Right lobe of liver (tissue), 6 donors: ENCODE data around the gene ATXN2. TPM values are rescaled to one million over a fixed set of nuclear protein-coding genes. Genes with fewer than 3 reads are reported as not detected.
"Not testable (repeated sequence)": the region's sequence is repeated elsewhere in the genome, so short reads cannot be mapped to it uniquely, and the experiment has no call there.

ENCODE experiments used
- ATAC-seq, 4 donors: fragments of 200-7000 bp; cut with Tn5 transposase; one replicate each; pipeline ENCODE4 v1.9.1; 2020; ENCODE audit warnings: mild to moderate bottlenecking in 4 of 4, moderate library complexity in 4 of 4
- DNase-seq, 3 donors: peaks; one replicate each; pipeline ENCODE4 v3.0.0-alpha.2; 2020
- H3K27ac ChIP-seq, 3 donors: fragments of 200-600 bp; one replicate each; pipeline ENCODE4 v1.8.0; 2022
- H3K27me3 ChIP-seq, 2 donors: fragments of 200-600 bp; one replicate each; pipeline ENCODE4 v1.8.0; 2022
- H3K36me3 ChIP-seq, 4 donors: fragments of 200-600 bp; sonication (generic) in 1 of 4; one replicate each; pipeline versions ENCODE4 v1.5.1 to v1.8.0; 2017 to 2022; ENCODE audit warnings: control low read depth in 1 of 4
- H3K4me1 ChIP-seq, 4 donors: fragments of 200-600 bp; sonication (generic) in 1 of 4; one replicate each; pipeline versions ENCODE4 v1.5.1 to v1.8.0; 2017 to 2022; ENCODE audit warnings: control low read depth in 1 of 4
- H3K4me3 ChIP-seq, 3 donors: fragments of 200-600 bp; one replicate each; pipeline ENCODE4 v1.8.0; 2022
- H3K9me3 ChIP-seq, 4 donors: fragments of 200-600 bp; sonication (generic) in 1 of 4; one replicate each; pipeline versions ENCODE4 v1.5.1 to v1.8.0; 2017 to 2022; ENCODE audit warnings: control low read depth in 1 of 4
- CTCF ChIP-seq, 4 donors: fragments of 200-600 bp in 3 of 4; fragments of 450-650 bp in 1 of 4; IDR thresholded peaks; one replicate each; pipeline versions ENCODE4 v1.5.1 to v1.8.0; 2016 to 2022; ENCODE audit warnings: antibody characterized with exemption in 4 of 4, mild to moderate bottlenecking in 2 of 4
- POLR2A ChIP-seq: fragments of 450-650 bp; IDR thresholded peaks from one replicate; pipeline ENCODE4 v1.6.1; 2017; ENCODE audit warnings: antibody characterized with exemption, mild to moderate bottlenecking
- WGBS: methylation state at CpG from one replicate; pipeline ENCODE4 v1.1.6; 2018; ENCODE audit warnings: low coverage, low lambda C conversion rate; ENCODE audit not compliant: insufficient coverage; ENCODE audit errors: missing lambda C conversion rate; 5-methylcytosine and 5-hydroxymethylcytosine counted together
- intact Hi-C, 2 donors: fragments of 100-400 bp; cut with DNase I; formaldehyde crosslinking; loops; one replicate each; pipeline versions ENCODE4 v1.11.2 to v1.14.1; 2022
- total RNA-seq, 6 experiments: library from RNA; depleted of rRNA in 2 of 6; stranded (reverse); fragments of >200 nt in 2 of 6; fragmentation: NEBNext Ultra II Directional in 3 of 6; extraction: Animal tissue kit (Norgen Biotek cat#: 25700) in 3 of 6; gene quantifications; one replicate each; pipeline versions ENCODE4 v1.1.0 to v1.2.4, GENCODE V29; 2016 to 2023
- donor health status: DM: no; HTN: yes; CAD: no.
- donor health status: DM: no; HTN: no; CAD: no.
- donor health status: DM: no; HTN: no; CAD: no.
- donor health status: DM: no; HTN: yes; CAD: no.
- donor health status: DM: no; HTN: yes; CAD: no.

Gene ATXN2
- total RNA-seq, 6 experiments from 2014 or later, result 19.1 to 39.5 (median 27.6) TPM

- H3K27me3 ChIP-seq, result no peaks in the 10 kb centered on the region
- peaks cover 0 to 50% (median 10%) of the 10 kb centered on the region in 4 donors for H3K4me1 ChIP-seq
- DNase-seq (no peak), ATAC-seq (peak in 1 of 4 donors; percentile 32)
- TF ChIP-seq POLR2A, result no peak
- TF ChIP-seq CTCF (IDR thresholded peaks at IDR 0.05), result no peak
- no peak overlapping the region for H3K27ac ChIP-seq
- H3K9me3 ChIP-seq, result no peaks in the 10 kb centered on the region
- WGBS, result 80% methylated on average over 4 of the region's 4 CpGs
- H3K36me3 ChIP-seq, result no peaks in the 10 kb centered on the region
- H3K4me3 ChIP-seq, result no peak overlapping the region
- intact Hi-C loops, result no loop called here
These were observed 14.2 kb downstream of the ATXN2 start for GRCh38 chr12:111584959-111585358.

- H3K27me3 ChIP-seq, ATAC-seq, intact Hi-C loops, H3K9me3 ChIP-seq, H3K4me3 ChIP-seq, DNase-seq, H3K27ac ChIP-seq, H3K36me3 ChIP-seq: not testable (repeated sequence)
- WGBS, result 41% methylated on average over 3 of the region's 6 CpGs
- H3K4me1 ChIP-seq, result peaks cover 0 to 49% (median 9%) of the 10 kb centered on the region in 4 donors
These were observed 15.6 kb downstream of the ATXN2 start for GRCh38 chr12:111583506-111583905.

- DNase-seq (no peak), ATAC-seq (no peak)
- Histone ChIP-seq H3K36me3 (no peaks in the 10 kb centered on the region), H3K27me3 (no peaks in the 10 kb centered on the region), H3K4me1 (peaks cover 0 to 50% (median 8%) of the 10 kb centered on the region in 4 donors), H3K27ac (no peak overlapping the region), H3K4me3 (no peak overlapping the region), H3K9me3 (no peaks in the 10 kb centered on the region)
- no peak for TF ChIP-seq POLR2A
- no peak for TF ChIP-seq CTCF (IDR thresholded peaks at IDR 0.05)
- intact Hi-C loops, result no loop called here
- WGBS, result 97% methylated on average over 12 of the region's 12 CpGs
These were observed 16.9 kb downstream of the ATXN2 start for GRCh38 chr12:111582133-111582747.

- Histone ChIP-seq H3K36me3 (no peaks in the 10 kb centered on the region), H3K9me3 (no peaks in the 10 kb centered on the region), H3K27me3 (no peaks in the 10 kb centered on the region), H3K4me1 (peaks cover 0 to 46% (median 7%) of the 10 kb centered on the region in 4 donors), H3K4me3 (no peak overlapping the region), H3K27ac (no peak overlapping the region)
- DNase-seq (no peak), ATAC-seq (no peak)
- 79% methylated on average over 10 of the region's 15 CpGs for WGBS
- TF ChIP-seq POLR2A (no peak), CTCF (IDR thresholded peaks at IDR 0.05) (no peak)
- intact Hi-C loops, result no loop called here
These were observed 17.5 kb downstream of the ATXN2 start for GRCh38 chr12:111581434-111582132.

- ATAC-seq (no peak), DNase-seq (peak in 1 of 3 donors; percentile 26)
- Histone ChIP-seq H3K36me3 (no peaks in the 10 kb centered on the region), H3K9me3 (no peaks in the 10 kb centered on the region), H3K27ac (no peak overlapping the region), H3K27me3 (no peaks in the 10 kb centered on the region), H3K4me3 (no peak overlapping the region), H3K4me1 (peaks cover 0 to 38% (median 3%) of the 10 kb centered on the region in 4 donors)
- intact Hi-C loops, result no loop called here
- TF ChIP-seq POLR2A (no peak), CTCF (IDR thresholded peaks at IDR 0.05) (no peak)
- WGBS, result 78% methylated on average over 4 of the region's 7 CpGs
These were observed 18.4 kb downstream of the ATXN2 start for GRCh38 chr12:111580737-111581136.
